Measurements from ENCODE around the gene TTC33.

- TF ChIP-seq SMC3 (conservative IDR thresholded peaks at IDR 0.05; ENCODE audit: poor library complexity), result no peak
- no peak for TF ChIP-seq POLR2AphosphoS5 (IDR thresholded peaks at IDR 0.05)
- TF ChIP-seq CTCF (IDR thresholded peaks at IDR 0.05; ENCODE audit: poor library complexity, severe bottlenecking), result no peak
- no peak for TF ChIP-seq EZH2 (IDR thresholded peaks at IDR 0.05; ENCODE audit: borderline replicate concordance, insufficient read depth, low read length, poor library complexity, severe bottlenecking)
Measured at GRCh38 chr5:40594811-40595210, 160.9 kb downstream of the TTC33 start.

Data from neural cell (in vitro differentiated cells).